Upper lobe of right lung (tissue), 1 donor: ENCODE results near the gene RFESD. TPM values are rescaled to one million over a fixed set of nuclear protein-coding genes. Genes with fewer than 3 reads are reported as not detected.

Experiments
- ATAC-seq: fragments of 200-7000 bp; cut with Tn5 transposase; one replicate; pipeline ENCODE4 v1.9.1; 2020; ENCODE audit warnings: mild to moderate bottlenecking, moderate library complexity
- DNase-seq: peaks from one replicate; pipeline ENCODE4 v3.0.0-alpha.2; 2020
- H3K27ac ChIP-seq: fragments of 200-600 bp; one replicate; pipeline ENCODE4 v1.8.0; 2022
- H3K27me3 ChIP-seq: fragments of 200-600 bp; one replicate; pipeline ENCODE4 v1.8.0; 2022; ENCODE audit warnings: mild to moderate bottlenecking
- H3K36me3 ChIP-seq: fragments of 200-600 bp; one replicate; pipeline ENCODE4 v1.8.0; 2022
- H3K4me1 ChIP-seq: fragments of 200-600 bp; one replicate; pipeline ENCODE4 v1.8.0; 2022
- H3K4me3 ChIP-seq: fragments of 200-600 bp; one replicate; pipeline ENCODE4 v1.8.0; 2022; ENCODE audit warnings: mild to moderate bottlenecking
- H3K9me3 ChIP-seq: fragments of 200-600 bp; one replicate; pipeline ENCODE4 v1.8.0; 2022
- CTCF ChIP-seq: fragments of 200-600 bp; IDR thresholded peaks from one replicate; pipeline ENCODE4 v1.8.0; 2022; ENCODE audit warnings: antibody characterized with exemption
- intact Hi-C: fragments of 100-400 bp; cut with DNase I; formaldehyde crosslinking; loops from one replicate; pipeline ENCODE4 v1.11.0; 2022
- total RNA-seq: library from RNA; stranded (reverse); fragmentation: NEBNext Ultra II Directional; extraction: Animal tissue kit (Norgen Biotek cat#: 25700); gene quantifications from one replicate; pipeline ENCODE4 v1.2.1, GENCODE V29; 2021
- donor health status: DM: no; HTN: yes; CAD: no; lungs with severe emphysema.

RFESD gene
- total RNA-seq, 1 donor from 2014 or later: 3.7 TPM

DNA sequence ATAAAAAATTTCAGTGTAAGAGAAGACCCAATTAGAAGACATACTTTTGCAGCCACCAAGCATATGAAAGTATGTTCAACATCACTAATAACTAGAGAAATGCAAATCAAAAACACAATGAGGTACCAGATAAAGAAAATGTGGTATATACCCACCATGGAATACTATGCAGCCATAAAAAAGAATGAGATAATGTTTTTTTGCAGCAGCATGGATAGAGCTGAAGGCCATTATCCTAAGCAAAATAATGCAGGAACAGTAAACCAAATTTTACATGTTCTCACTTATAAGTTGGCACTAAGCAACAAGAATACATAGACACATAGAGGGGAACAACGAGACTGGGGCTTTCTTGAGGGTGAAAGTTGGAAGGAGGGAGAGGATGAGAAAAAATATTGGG, 43.1 kb downstream of the RFESD start:
- H3K27ac ChIP-seq: no peak overlapping the region
- H3K4me3 ChIP-seq: no peak overlapping the region
- H3K27me3 ChIP-seq: no peaks in the 10 kb centered on the region
- H3K36me3 ChIP-seq: no peaks in the 10 kb centered on the region
- ATAC-seq (no peak), DNase-seq (no peak)
- no peak for TF ChIP-seq CTCF
- intact Hi-C loops: no loop called here
- no peaks in the 10 kb centered on the region for H3K4me1 ChIP-seq
- no peaks in the 10 kb centered on the region for H3K9me3 ChIP-seq

- Histone ChIP-seq H3K4me3 (no peak overlapping the region), H3K36me3 (no peaks in the 10 kb centered on the region), H3K27me3 (no peaks in the 10 kb centered on the region), H3K4me1 (no peaks in the 10 kb centered on the region), H3K9me3 (no peaks in the 10 kb centered on the region), H3K27ac (no peak overlapping the region)
- TF ChIP-seq CTCF: no peak
- ATAC-seq (no peak), DNase-seq (no peak)
- intact Hi-C loops: no loop called here
These were observed 43.8 kb downstream of the RFESD start for GRCh38 chr5:95690333-95690732.

DNA sequence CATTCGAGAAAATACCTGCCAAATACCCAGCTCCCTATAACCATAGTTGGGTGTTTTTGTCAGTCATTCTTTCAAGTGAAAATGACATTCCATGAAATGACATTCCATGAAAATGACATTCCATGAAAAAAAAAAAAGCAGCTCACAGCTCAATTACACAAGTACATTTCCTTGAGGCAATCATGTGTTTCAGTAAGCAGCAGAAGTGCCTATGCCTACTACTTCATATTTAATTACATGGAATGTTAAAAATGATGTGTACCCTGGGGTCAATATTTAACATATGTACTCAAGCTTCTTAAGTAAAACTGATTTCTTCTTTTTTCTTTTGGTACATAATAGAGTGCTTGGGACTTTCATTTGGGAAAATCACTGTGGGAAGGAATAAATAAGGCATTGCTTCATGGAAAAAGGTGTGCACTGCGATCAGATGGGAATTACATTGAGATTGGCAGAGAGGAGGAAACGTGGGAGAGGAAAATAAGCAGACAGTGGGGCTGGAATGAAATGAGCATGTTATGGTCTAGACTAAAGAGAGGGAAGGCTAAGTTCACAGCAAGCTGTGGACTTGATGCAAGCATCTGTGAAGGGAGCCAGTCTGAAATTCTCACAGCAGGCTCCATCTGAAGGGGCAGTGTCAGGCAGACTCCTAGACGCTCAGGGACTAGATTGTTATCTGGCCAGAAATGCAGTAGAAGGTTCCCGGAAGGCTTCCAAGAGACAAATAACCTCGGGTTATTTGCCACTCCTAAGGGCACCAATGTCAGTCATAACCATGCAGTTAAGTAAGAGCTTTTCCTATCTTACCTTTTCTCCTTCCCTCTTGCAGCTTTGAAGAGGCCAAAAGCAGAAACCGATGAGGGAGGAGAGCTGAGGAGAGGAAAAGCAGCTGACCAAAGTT, 51.5 kb downstream of the RFESD start:
- Histone ChIP-seq H3K27ac (no peak overlapping the region), H3K27me3 (no peaks in the 10 kb centered on the region), H3K9me3 (no peaks in the 10 kb centered on the region), H3K4me3 (no peak overlapping the region), H3K4me1 (no peaks in the 10 kb centered on the region), H3K36me3 (no peaks in the 10 kb centered on the region)
- no peak for TF ChIP-seq CTCF
- ATAC-seq (no peak), DNase-seq (no peak)
- intact Hi-C loops: no loop called here

DNA sequence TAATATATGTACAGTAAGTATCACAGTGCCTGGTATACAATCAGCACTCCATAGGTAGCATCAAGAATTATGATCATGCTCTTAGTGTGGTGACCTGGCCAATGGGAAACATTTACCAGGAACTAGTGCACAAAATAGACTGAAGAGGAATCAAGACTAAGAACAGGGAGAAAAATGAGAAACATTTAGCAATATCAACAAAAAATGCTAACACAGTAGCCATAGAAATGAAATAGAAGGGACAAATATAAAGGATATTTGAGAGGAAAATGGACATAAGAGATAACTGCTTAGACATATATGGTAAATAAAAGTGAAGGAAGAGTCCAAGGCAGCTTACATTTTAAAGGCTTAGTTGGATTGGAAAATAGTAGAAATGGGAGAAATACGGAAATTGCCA, 52.8 kb downstream of the RFESD start:
- Histone ChIP-seq H3K27me3 (no peaks in the 10 kb centered on the region), H3K9me3 (no peaks in the 10 kb centered on the region), H3K36me3 (no peaks in the 10 kb centered on the region), H3K27ac (no peak overlapping the region), H3K4me3 (no peak overlapping the region), H3K4me1 (no peaks in the 10 kb centered on the region)
- intact Hi-C loops: no loop called here
- ATAC-seq (no peak), DNase-seq (no peak)
- no peak for TF ChIP-seq CTCF

DNA sequence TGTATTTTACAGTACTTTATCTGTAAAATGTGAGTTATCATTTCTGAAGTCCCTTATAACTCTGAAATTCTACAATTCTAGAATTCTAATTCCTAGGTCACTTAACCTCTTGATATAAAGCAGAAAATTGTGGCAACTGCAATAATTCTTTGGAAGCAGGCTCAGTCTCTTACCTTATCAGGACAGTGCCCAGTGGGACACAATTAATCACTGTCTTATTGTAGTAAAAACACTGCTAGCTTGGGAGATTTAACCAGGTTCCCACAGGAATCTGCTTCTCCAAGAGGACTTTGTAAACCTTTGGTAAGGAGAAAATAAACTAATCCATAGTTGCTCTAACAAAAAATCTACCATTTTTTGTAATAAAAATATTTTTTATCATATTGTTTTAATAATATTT, 54.5 kb downstream of the RFESD start:
- Histone ChIP-seq H3K4me1 (no peaks in the 10 kb centered on the region), H3K4me3 (no peak overlapping the region), H3K36me3 (no peaks in the 10 kb centered on the region), H3K27me3 (no peaks in the 10 kb centered on the region), H3K9me3 (no peaks in the 10 kb centered on the region), H3K27ac (no peak overlapping the region)
- no peak for TF ChIP-seq CTCF
- DNase-seq (no peak), ATAC-seq (no peak)
- intact Hi-C loops: no loop called here
